Natural killer cell (primary cell): Measurements from ENCODE around the gene TRMT10B. TPM values are rescaled to one million over a fixed set of nuclear protein-coding genes. Genes with fewer than 3 reads are reported as not detected.

ENCODE experiments used
- ATAC-seq, 3 donors: fragments of 150-1000 bp in 2 of 3; fragments of 200-7000 bp in 1 of 3; cut with Tn5 transposase; 1 replicate in 1 of 3; 2 replicates in 2 of 3; pipeline ENCODE4 v1.10.0; 2021; ENCODE audit warnings: mild to moderate bottlenecking in 2 of 3, moderate library complexity in 2 of 3
- DNase-seq, 2 donors: peaks; one replicate each; pipeline versions ENCODE4 v3.0.0 to v3.0.0-alpha.2; 2013 to 2021; ENCODE audit warnings: mixed read lengths in 1 of 2
- H3K27ac ChIP-seq: one replicate; pipeline ENCODE4 v1.5.1; 2013; ENCODE audit warnings: mild to moderate bottlenecking, low read length
- H3K27me3 ChIP-seq: one replicate; pipeline ENCODE4 v1.6.1; 2013; ENCODE audit warnings: low read length; ENCODE audit not compliant: control insufficient read depth, insufficient read depth
- H3K36me3 ChIP-seq: one replicate; pipeline ENCODE4 v1.6.1; 2013; ENCODE audit warnings: low read length; ENCODE audit not compliant: control insufficient read depth, insufficient read depth
- H3K4me1 ChIP-seq: one replicate; pipeline ENCODE4 v1.6.1; 2013; ENCODE audit warnings: low read length; ENCODE audit not compliant: control insufficient read depth, insufficient read depth
- H3K4me3 ChIP-seq: one replicate; pipeline ENCODE4 v1.5.1; 2013; ENCODE audit warnings: low read length
- H3K9me3 ChIP-seq: one replicate; pipeline ENCODE4 v1.6.1; 2013; ENCODE audit warnings: low read length; ENCODE audit not compliant: control insufficient read depth, insufficient read depth
- H3K27ac Mint-ChIP-seq, 2 donors: one replicate each; pipeline ENCODE4 v1.8.0; 2022; ENCODE audit warnings: mild to moderate bottlenecking in 2 of 2, mixed read lengths in 2 of 2, moderate library complexity in 1 of 2
- H3K27me3 Mint-ChIP-seq, 2 donors: one replicate each; pipeline ENCODE4 v1.8.0; 2022; ENCODE audit warnings: low read depth in 2 of 2, mixed read lengths in 2 of 2
- H3K36me3 Mint-ChIP-seq: one replicate; pipeline ENCODE4 v1.8.0; 2022; ENCODE audit warnings: mixed read lengths
- H3K4me1 Mint-ChIP-seq, 2 donors: one replicate each; pipeline ENCODE4 v1.8.0; 2022; ENCODE audit warnings: mixed read lengths in 2 of 2
- H3K4me3 Mint-ChIP-seq: one replicate; pipeline ENCODE4 v1.8.0; 2022; ENCODE audit warnings: mild to moderate bottlenecking, moderate library complexity, mixed read lengths
- H3K9me3 Mint-ChIP-seq, 2 donors: one replicate each; pipeline ENCODE4 v1.8.0; 2022; ENCODE audit warnings: mixed read lengths in 2 of 2
- CTCF ChIP-seq: fragments of 200-600 bp; IDR thresholded peaks from one replicate; pipeline ENCODE4 v1.8.0; 2022; ENCODE audit warnings: antibody characterized with exemption
- WGBS: methylation state at CpG from one replicate; pipeline ENCODE4 v1.1.7; 2013; ENCODE audit warnings: missing lambda C conversion rate; ENCODE audit not compliant: insufficient coverage; 5-methylcytosine and 5-hydroxymethylcytosine counted together
- intact Hi-C: fragments of 100-400 bp; cut with micrococcal nuclease; formaldehyde crosslinking; loops from one replicate; pipeline ENCODE4 v1.14.2; 2022
- total RNA-seq, 4 donors: library from RNA; stranded (reverse); fragments of 120-200 nt in 1 of 4; gene quantifications; one replicate each; pipeline versions ENCODE4 v1.2.3 to v1.2.4, GENCODE V29; 2013 to 2022

The TRMT10B gene
- total RNA-seq, 3 donors from 2014 or later (not counting 1 experiment from before 2014, with no cell fraction given) = 13.2 to 15.4 (median 13.3) TPM

GRCh38 chr9:37796232-37796631 is 42.6 kb downstream of the TRMT10B start:
- no peak overlapping the region for H3K27ac Mint-ChIP-seq
- H3K27me3 Mint-ChIP-seq = peaks cover 0 to 2% of the 10 kb centered on the region in 2 donors
- no peaks in the 10 kb centered on the region for H3K9me3 Mint-ChIP-seq
- H3K36me3 ChIP-seq = no peaks in the 10 kb centered on the region
- no peaks in the 10 kb centered on the region for H3K27me3 ChIP-seq
- 80% methylated on average over 1 of the region's 2 CpGs for WGBS
- ATAC-seq = no peak
- DNase-seq = no peak
- H3K36me3 Mint-ChIP-seq = no peaks in the 10 kb centered on the region
- intact Hi-C loops = no loop called here
- H3K4me3 ChIP-seq = no peak overlapping the region
- no peak overlapping the region for H3K27ac ChIP-seq
- peaks cover 0 to 4% of the 10 kb centered on the region in 2 donors for H3K4me1 Mint-ChIP-seq
- no peak overlapping the region for H3K4me3 Mint-ChIP-seq
- H3K4me1 ChIP-seq = peaks cover 7% of the 10 kb centered on the region
- no peak for TF ChIP-seq CTCF
- H3K9me3 ChIP-seq = no peaks in the 10 kb centered on the region

- H3K4me3 Mint-ChIP-seq = no peak overlapping the region
- H3K4me1 ChIP-seq = peaks cover 17% of the 10 kb centered on the region
- no peaks in the 10 kb centered on the region for H3K9me3 ChIP-seq
- no peak overlapping the region for H3K27ac ChIP-seq
- 91% methylated on average over 1 of the region's 1 CpG for WGBS
- no peak overlapping the region for H3K4me3 ChIP-seq
- no peaks in the 10 kb centered on the region for H3K36me3 Mint-ChIP-seq
- peaks cover 14 to 19% of the 10 kb centered on the region in 2 donors for H3K4me1 Mint-ChIP-seq
- DNase-seq (no peak), ATAC-seq (no peak)
- H3K36me3 ChIP-seq = no peaks in the 10 kb centered on the region
- no peaks in the 10 kb centered on the region for H3K27me3 ChIP-seq
- no peak for TF ChIP-seq CTCF
- peaks cover 0 to 2% of the 10 kb centered on the region in 2 donors for H3K27me3 Mint-ChIP-seq
- no peak overlapping the region for H3K27ac Mint-ChIP-seq
- no peaks in the 10 kb centered on the region for H3K9me3 Mint-ChIP-seq
- intact Hi-C loops = no loop called here
These were observed 45.1 kb downstream of the TRMT10B start for GRCh38 chr9:37798677-37799076.

GRCh38 chr9:37800631-37801286 is 47.2 kb downstream of the TRMT10B start, which contains the start of gene DCAF10:
Gene DCAF10 (plus strand): TSS chr9:37800797. CDS start chr9:37800867, 70 bp downstream.
- H3K4me1 Mint-ChIP-seq = peaks cover 20 to 30% of the 10 kb centered on the region in 2 donors
- under 1% methylated on average over 72 of the region's 72 CpGs for WGBS
- intact Hi-C loops = loop anchor here (1.0 kb wide), 1 partner anchor 15 kb away; the partner anchor contains the start of gene EXOSC3
- peak within 1 kb of the TSS; percentile 89 for H3K4me3 ChIP-seq
- H3K27ac Mint-ChIP-seq = peak within 1 kb of the TSS; percentile 80 to 87
- no peaks in the 10 kb centered on the region for H3K36me3 ChIP-seq
- peaks cover 17% of the 10 kb centered on the region for H3K4me1 ChIP-seq
- ATAC-seq (peak; percentile 88 to 94 (median 89)), DNase-seq (peak; percentile 91 to 92)
- H3K27me3 Mint-ChIP-seq = no peaks in the 10 kb centered on the region
- H3K9me3 ChIP-seq = no peaks in the 10 kb centered on the region
- H3K27ac ChIP-seq = peak within 1 kb of the TSS; percentile 79
- no peak for TF ChIP-seq CTCF
- no peaks in the 10 kb centered on the region for H3K36me3 Mint-ChIP-seq
- no peaks in the 10 kb centered on the region for H3K9me3 Mint-ChIP-seq
- no peaks in the 10 kb centered on the region for H3K27me3 ChIP-seq
- H3K4me3 Mint-ChIP-seq = peak within 1 kb of the TSS; percentile 92
